ENCODE measurements around the gene PI4KA. TPM values are rescaled to one million over a fixed set of nuclear protein-coding genes. Genes with fewer than 3 reads are reported as not detected.

PI4KA gene
- total RNA-seq, 1 experiment from 2014 or later: 71.6 TPM

- intact Hi-C loops (cut with micrococcal nuclease; ENCODE audit: unreplicated experiment): no loop called here
- DNase-seq (ENCODE audit: low spot score): no peak
These were observed 48.0 kb downstream of the PI4KA start for GRCh38 chr22:20810645-20811044.

DNA sequence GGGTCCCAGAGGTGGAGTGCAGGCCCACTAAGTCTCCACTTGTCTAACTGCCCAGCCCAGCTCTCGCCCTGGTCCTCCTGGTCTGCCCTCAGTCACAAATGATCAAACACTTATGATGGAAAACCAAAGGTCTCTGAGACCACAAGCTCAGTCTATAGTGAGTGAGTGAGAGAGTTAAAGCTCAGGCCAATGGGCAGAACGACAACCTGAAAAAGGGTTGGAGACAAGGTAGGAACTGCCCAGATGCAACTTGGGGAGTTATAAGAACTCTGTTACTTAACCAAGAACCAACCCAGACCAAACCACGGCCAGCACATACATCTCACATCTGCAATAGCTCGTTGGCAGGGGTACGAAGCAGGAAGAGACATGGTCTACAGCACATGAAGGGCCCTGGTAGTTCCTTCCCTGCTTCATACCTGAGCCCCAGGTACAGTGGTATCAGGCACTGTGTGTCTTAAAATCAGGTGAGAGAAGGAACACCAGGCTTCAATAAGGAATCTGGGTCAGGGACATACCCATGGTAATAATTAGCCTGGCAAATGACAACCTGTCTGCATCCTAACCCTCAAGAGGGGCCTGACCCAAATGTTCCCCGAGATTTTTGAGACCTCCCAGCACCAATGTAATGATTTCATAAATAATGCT lies 48.9 kb downstream of the PI4KA start:
- TF ChIP-seq, protein P1, sequence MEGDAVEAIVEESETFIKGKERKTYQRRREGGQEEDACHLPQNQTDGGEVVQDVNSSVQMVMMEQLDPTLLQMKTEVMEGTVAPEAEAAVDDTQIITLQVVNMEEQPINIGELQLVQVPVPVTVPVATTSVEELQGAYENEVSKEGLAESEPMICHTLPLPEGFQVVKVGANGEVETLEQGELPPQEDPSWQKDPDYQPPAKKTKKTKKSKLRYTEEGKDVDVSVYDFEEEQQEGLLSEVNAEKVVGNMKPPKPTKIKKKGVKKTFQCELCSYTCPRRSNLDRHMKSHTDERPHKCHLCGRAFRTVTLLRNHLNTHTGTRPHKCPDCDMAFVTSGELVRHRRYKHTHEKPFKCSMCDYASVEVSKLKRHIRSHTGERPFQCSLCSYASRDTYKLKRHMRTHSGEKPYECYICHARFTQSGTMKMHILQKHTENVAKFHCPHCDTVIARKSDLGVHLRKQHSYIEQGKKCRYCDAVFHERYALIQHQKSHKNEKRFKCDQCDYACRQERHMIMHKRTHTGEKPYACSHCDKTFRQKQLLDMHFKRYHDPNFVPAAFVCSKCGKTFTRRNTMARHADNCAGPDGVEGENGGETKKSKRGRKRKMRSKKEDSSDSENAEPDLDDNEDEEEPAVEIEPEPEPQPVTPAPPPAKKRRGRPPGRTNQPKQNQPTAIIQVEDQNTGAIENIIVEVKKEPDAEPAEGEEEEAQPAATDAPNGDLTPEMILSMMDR (conservative IDR thresholded peaks at IDR 0.05; ENCODE audit: low read depth, low read length): no peak
- TF ChIP-seq EZH2 (IDR thresholded peaks at IDR 0.05; ENCODE audit: borderline replicate concordance, low read depth, low read length, poor library complexity, severe bottlenecking): no peak
- Histone ChIP-seq H3K4me1 (ENCODE audit: insufficient read depth, low read length, poor library complexity, severe bottlenecking) (no peaks in the 10 kb centered on the region), H3K4me3 (ENCODE audit: low read depth, low read length, poor library complexity, severe bottlenecking) (no peak overlapping the region), H3K27me3 (replicated peaks; ENCODE audit: insufficient read depth, low read depth, low read length, poor library complexity) (no peaks in the 10 kb centered on the region), H3K36me3 (ENCODE audit: insufficient read depth, low read length, poor library complexity, severe bottlenecking) (peaks cover 10% of the 10 kb centered on the region), H3K9me3 (ENCODE audit: low read depth, low read length, poor library complexity, severe bottlenecking) (no peaks in the 10 kb centered on the region), H3K27ac (ENCODE audit: low read depth, low read length, poor library complexity, severe bottlenecking) (no peak overlapping the region)
- intact Hi-C loops (cut with micrococcal nuclease; ENCODE audit: unreplicated experiment): loop anchor here (10.0 kb wide), 1 partner anchor 135 kb away; no protein-coding TSS in a partner anchor
- BruUV-seq (replicated peaks): no TSS peak
- ChIA-PET CTCF (no interaction called here), POLR2A (ENCODE audit: low non-redundant PET) (no interaction called here)
- DNase-seq (ENCODE audit: low spot score): no peak

More at GRCh38 chr22:20810645-20811044, 48.0 kb downstream of the PI4KA start:
- Histone ChIP-seq H3K36me3 (ENCODE audit: insufficient read depth, low read length, poor library complexity, severe bottlenecking) (peaks cover 8% of the 10 kb centered on the region), H3K27me3 (replicated peaks; ENCODE audit: insufficient read depth, low read depth, low read length, poor library complexity) (no peaks in the 10 kb centered on the region), H3K27ac (ENCODE audit: low read depth, low read length, poor library complexity, severe bottlenecking) (no peak overlapping the region), H3K4me3 (ENCODE audit: low read depth, low read length, poor library complexity, severe bottlenecking) (no peak overlapping the region), H3K4me1 (ENCODE audit: insufficient read depth, low read length, poor library complexity, severe bottlenecking) (no peaks in the 10 kb centered on the region), H3K9me3 (ENCODE audit: low read depth, low read length, poor library complexity, severe bottlenecking) (no peaks in the 10 kb centered on the region)
- no TSS peak for BruUV-seq (replicated peaks)
- TF ChIP-seq, protein P1 (conservative IDR thresholded peaks at IDR 0.05; ENCODE audit: low read depth, low read length): no peak
- TF ChIP-seq EZH2 (IDR thresholded peaks at IDR 0.05; ENCODE audit: borderline replicate concordance, low read depth, low read length, poor library complexity, severe bottlenecking): no peak
- ChIA-PET POLR2A (ENCODE audit: low non-redundant PET) (no interaction called here), CTCF (no interaction called here)

DNA sequence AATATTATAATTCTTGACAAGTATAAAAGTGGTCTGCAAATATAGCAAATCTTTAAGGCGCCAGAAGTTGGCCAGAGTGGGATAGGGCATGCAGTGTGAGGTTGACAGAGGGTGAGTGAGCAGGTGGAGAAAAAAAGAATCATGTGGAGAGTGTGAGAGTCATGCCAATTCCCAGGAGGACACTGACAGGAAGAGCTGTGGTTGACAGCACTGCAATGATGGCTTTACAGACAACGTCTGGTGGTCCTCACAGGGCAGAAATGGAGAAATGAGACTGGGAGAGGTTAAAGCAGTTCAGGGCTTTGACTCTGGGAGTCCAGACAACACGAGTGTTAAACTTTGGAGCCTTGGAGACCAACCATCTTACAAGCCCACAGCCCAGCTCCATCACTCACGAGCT lies 49.8 kb downstream of the PI4KA start:
- Histone ChIP-seq H3K27me3 (replicated peaks; ENCODE audit: insufficient read depth, low read depth, low read length, poor library complexity) (no peaks in the 10 kb centered on the region), H3K27ac (ENCODE audit: low read depth, low read length, poor library complexity, severe bottlenecking) (no peak overlapping the region), H3K4me1 (ENCODE audit: insufficient read depth, low read length, poor library complexity, severe bottlenecking) (no peaks in the 10 kb centered on the region), H3K4me3 (ENCODE audit: low read depth, low read length, poor library complexity, severe bottlenecking) (no peak overlapping the region), H3K9me3 (ENCODE audit: low read depth, low read length, poor library complexity, severe bottlenecking) (no peaks in the 10 kb centered on the region), H3K36me3 (ENCODE audit: insufficient read depth, low read length, poor library complexity, severe bottlenecking) (peaks cover 15% of the 10 kb centered on the region)
- intact Hi-C loops (cut with micrococcal nuclease; ENCODE audit: unreplicated experiment): loop anchor here (10.0 kb wide), 1 partner anchor 136 kb away; no protein-coding TSS in a partner anchor
- POLR2A ChIA-PET (ENCODE audit: low non-redundant PET): no interaction called here
- no peak for DNase-seq (ENCODE audit: low spot score)
- CTCF ChIA-PET: no interaction called here
- BruUV-seq (replicated peaks): no TSS peak
- no peak for TF ChIP-seq EZH2 (IDR thresholded peaks at IDR 0.05; ENCODE audit: borderline replicate concordance, low read depth, low read length, poor library complexity, severe bottlenecking)
- TF ChIP-seq, protein P1 (conservative IDR thresholded peaks at IDR 0.05; ENCODE audit: low read depth, low read length): no peak
